Loucy (cell line): ENCODE measurements around the gene EPAS1.

ENCODE experiments used
- EZH2phosphoT487 ChIP-seq: fragments of 200-600 bp; IDR thresholded peaks from 2 replicates; pipeline ENCODE4 v1.6.1; 2018; ENCODE audit warnings: antibody characterized with exemption, mild to moderate bottlenecking, moderate library complexity, borderline replicate concordance
- TF ChIP-seq, protein P1 (sequence below): fragments of 200-600 bp; sonication (generic); conservative IDR thresholded peaks from 2 replicates; pipeline ENCODE4 v1.5.1; 2014; ENCODE audit warnings: mild to moderate bottlenecking, antibody characterized with exemption, low read length

DNA sequence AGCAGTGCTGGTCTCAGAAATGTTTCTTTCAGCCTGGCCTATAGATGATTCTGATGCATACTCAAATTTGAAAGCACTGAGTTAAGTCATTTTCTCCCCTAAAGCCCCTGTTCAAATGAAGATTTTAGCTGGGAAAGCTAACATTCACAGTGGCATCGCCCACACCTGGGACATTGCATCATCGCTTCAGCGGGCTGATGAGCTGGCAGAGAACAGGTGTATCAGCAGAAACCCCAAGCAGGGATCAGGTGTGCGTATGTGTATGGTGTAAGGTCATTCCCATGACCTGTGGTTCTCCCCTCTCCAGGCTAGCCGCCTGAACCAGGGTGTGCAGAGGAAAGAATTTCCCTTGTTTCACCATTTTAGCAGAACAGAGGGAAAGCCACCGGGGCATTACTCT, 56.3 kb downstream of the EPAS1 start:
- TF ChIP-seq, protein P1, sequence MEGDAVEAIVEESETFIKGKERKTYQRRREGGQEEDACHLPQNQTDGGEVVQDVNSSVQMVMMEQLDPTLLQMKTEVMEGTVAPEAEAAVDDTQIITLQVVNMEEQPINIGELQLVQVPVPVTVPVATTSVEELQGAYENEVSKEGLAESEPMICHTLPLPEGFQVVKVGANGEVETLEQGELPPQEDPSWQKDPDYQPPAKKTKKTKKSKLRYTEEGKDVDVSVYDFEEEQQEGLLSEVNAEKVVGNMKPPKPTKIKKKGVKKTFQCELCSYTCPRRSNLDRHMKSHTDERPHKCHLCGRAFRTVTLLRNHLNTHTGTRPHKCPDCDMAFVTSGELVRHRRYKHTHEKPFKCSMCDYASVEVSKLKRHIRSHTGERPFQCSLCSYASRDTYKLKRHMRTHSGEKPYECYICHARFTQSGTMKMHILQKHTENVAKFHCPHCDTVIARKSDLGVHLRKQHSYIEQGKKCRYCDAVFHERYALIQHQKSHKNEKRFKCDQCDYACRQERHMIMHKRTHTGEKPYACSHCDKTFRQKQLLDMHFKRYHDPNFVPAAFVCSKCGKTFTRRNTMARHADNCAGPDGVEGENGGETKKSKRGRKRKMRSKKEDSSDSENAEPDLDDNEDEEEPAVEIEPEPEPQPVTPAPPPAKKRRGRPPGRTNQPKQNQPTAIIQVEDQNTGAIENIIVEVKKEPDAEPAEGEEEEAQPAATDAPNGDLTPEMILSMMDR: no peak
- TF ChIP-seq EZH2phosphoT487: no peak
